ENCODE data around the gene CHGA. TPM values are rescaled to one million over a fixed set of nuclear protein-coding genes. Genes with fewer than 3 reads are reported as not detected.

Gene CHGA
- total and polyA plus RNA-seq, 7 donors = 0.04 to 0.87 (median 0.15) TPM; not detected in 3

GRCh38 chr14:92880851-92881250 is 42.1 kb upstream of the CHGA start:
- peak in 1 of 2 donors; percentile 62 for DNase-seq
- H3K4me1 ChIP-seq = no peaks in the 10 kb centered on the region
- intact Hi-C loops (cut with DNase I) = no loop called here
- no peak overlapping the region for H3K27ac ChIP-seq
- TF ChIP-seq CTCF (IDR thresholded peaks at IDR 0.05) = no peak
- no peaks in the 10 kb centered on the region for H3K36me3 ChIP-seq (ENCODE audit: insufficient read depth in 1 of 2, low read depth in 1 of 2)
- 27 to 31% (median 29%) methylated on average over 12 of the region's 12 CpGs for WGBS, 3 donors
- no peak overlapping the region for H3K4me3 ChIP-seq
- peaks cover 3% of the 10 kb centered on the region for H3K9me3 ChIP-seq
- ATAC-seq = peak in 1 of 4 donors; percentile 50
- peaks cover 0 to 42% (median 9%) of the 10 kb centered on the region in 3 donors for H3K27me3 ChIP-seq (ENCODE audit: insufficient read depth in 3 of 3, low read length in 2 of 3)

GRCh38 chr14:92883066-92883465 is 39.9 kb upstream of the CHGA start:
- Histone ChIP-seq H3K27ac (no peak overlapping the region), H3K9me3 (peaks cover 3% of the 10 kb centered on the region), H3K27me3 (ENCODE audit: insufficient read depth in 3 of 3, low read length in 2 of 3) (peaks cover 0 to 40% (median 9%) of the 10 kb centered on the region in 3 donors), H3K4me3 (no peak overlapping the region), H3K4me1 (no peaks in the 10 kb centered on the region), H3K36me3 (ENCODE audit: insufficient read depth in 1 of 2, low read depth in 1 of 2) (no peaks in the 10 kb centered on the region)
- no peak for TF ChIP-seq CTCF (IDR thresholded peaks at IDR 0.05)
- WGBS, 3 donors = 88 to 91% (median 89%) methylated on average over 5 of the region's 5 CpGs
- intact Hi-C loops (cut with DNase I) = no loop called here
- ATAC-seq = no peak
- DNase-seq = no peak

GRCh38 chr14:92884410-92884809 is 38.5 kb upstream of the CHGA start:
- no peak for DNase-seq
- WGBS, 3 donors = 59 to 65% (median 62%) methylated on average over 3 of the region's 3 CpGs
- peaks cover 3% of the 10 kb centered on the region for H3K9me3 ChIP-seq
- no peak overlapping the region for H3K4me3 ChIP-seq
- intact Hi-C loops (cut with DNase I) = no loop called here
- H3K36me3 ChIP-seq (ENCODE audit: insufficient read depth in 1 of 2, low read depth in 1 of 2) = no peaks in the 10 kb centered on the region
- no peak for TF ChIP-seq CTCF (IDR thresholded peaks at IDR 0.05)
- no peak for ATAC-seq
- no peak overlapping the region for H3K27ac ChIP-seq
- no peaks in the 10 kb centered on the region for H3K4me1 ChIP-seq
- H3K27me3 ChIP-seq (ENCODE audit: insufficient read depth in 3 of 3, low read length in 2 of 3) = peaks cover 0 to 29% (median 8%) of the 10 kb centered on the region in 3 donors

- Histone ChIP-seq H3K27ac (no peak overlapping the region), H3K4me3 (no peak overlapping the region), H3K4me1 (no peaks in the 10 kb centered on the region), H3K27me3 (ENCODE audit: insufficient read depth in 3 of 3, low read length in 2 of 3) (peaks cover 0 to 18% (median 4%) of the 10 kb centered on the region in 3 donors), H3K9me3 (peaks cover 3% of the 10 kb centered on the region), H3K36me3 (ENCODE audit: insufficient read depth in 1 of 2, low read depth in 1 of 2) (no peaks in the 10 kb centered on the region)
- WGBS, 3 donors = 58 to 74% (median 65%) methylated on average over 8 of the region's 8 CpGs
- no peak for TF ChIP-seq CTCF (IDR thresholded peaks at IDR 0.05)
- no peak for ATAC-seq
- DNase-seq = no peak
- intact Hi-C loops (cut with DNase I) = no loop called here
These were observed 37.5 kb upstream of the CHGA start for GRCh38 chr14:92885279-92886061.
